8988T (cell line): ENCODE data around the gene CCR7.
"Not testable (repeated sequence)": the region's sequence is repeated elsewhere in the genome, so short reads cannot be mapped to it uniquely, and the experiment has no call there.

Source experiments
- DNase-seq: peaks from one replicate; pipeline ENCODE4 v3.0.0; 2011

CCR7 gene

GRCh38 chr17:40597156-40597555 is 31.9 kb upstream of the CCR7 start:
- no peak for DNase-seq

DNA sequence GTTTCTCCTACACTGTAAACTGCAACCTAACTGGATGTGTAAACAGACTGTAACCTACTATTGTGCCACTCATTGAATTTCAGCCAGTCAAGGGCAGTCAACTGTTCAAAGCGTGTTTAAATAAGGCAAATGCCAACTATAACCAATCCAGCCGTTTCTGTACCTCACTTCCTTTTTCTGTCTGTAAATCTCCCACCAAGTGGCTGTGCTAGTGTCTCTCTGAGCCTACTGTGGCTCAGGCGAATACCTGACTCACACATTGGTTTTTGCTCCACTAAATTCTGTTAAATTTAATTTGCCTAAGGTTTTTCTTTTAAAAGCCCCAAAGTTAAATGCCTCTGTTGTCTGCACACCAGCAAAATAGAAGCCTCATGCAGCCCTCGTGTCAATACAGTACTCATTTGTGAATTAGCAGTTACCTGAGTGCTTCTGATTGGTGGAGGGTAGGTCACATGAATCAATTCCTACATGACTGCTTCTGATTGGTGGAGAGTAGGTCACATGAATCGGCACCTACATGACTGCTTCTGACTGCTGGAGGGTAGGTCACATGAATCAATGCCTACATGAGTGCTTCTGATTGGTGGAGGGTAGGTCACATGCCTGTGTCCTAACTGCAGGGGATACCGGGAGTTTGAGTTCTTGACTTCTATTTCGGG is 31.1 kb upstream of the CCR7 start:
- DNase-seq, result no peak

GRCh38 chr17:40590742-40591141 is 25.5 kb upstream of the CCR7 start:
- no peak for DNase-seq

DNA sequence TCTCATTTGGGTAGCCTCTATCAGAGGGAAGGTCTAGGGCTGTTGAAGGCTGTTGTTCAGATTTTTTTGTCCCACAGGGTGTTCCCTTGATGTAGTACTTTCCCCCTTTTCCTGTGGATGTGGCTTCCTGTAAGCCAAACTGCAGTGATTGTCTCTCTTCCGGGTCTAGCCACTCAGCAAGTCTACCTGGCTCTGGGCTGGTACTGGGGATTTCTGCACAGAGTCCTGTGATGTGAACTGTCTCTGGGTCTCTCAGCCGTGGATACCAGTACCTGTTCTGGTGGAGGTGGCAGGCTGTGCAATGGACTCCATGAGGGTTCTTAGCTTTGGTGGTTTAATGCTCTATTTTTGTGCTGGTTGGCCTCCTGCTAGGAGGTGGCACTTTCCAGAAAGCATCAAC is 23.3 kb upstream of the CCR7 start:
- DNase-seq, result no peak

- DNase-seq, result not testable (repeated sequence)
Measured at GRCh38 chr17:40586264-40586663, 21.0 kb upstream of the CCR7 start.

- DNase-seq, result not testable (repeated sequence)
Measured at GRCh38 chr17:40584950-40585349, 19.7 kb upstream of the CCR7 start.

GRCh38 chr17:40582328-40582901 is 17.1 kb upstream of the CCR7 start:
- no peak for DNase-seq

- DNase-seq, result no peak
Measured at GRCh38 chr17:40580140-40580539, 14.9 kb upstream of the CCR7 start.

- no peak for DNase-seq
Measured at GRCh38 chr17:40579471-40579870, 14.2 kb upstream of the CCR7 start.

- no peak for DNase-seq
Measured at GRCh38 chr17:40577611-40578065, 12.4 kb upstream of the CCR7 start.

DNA sequence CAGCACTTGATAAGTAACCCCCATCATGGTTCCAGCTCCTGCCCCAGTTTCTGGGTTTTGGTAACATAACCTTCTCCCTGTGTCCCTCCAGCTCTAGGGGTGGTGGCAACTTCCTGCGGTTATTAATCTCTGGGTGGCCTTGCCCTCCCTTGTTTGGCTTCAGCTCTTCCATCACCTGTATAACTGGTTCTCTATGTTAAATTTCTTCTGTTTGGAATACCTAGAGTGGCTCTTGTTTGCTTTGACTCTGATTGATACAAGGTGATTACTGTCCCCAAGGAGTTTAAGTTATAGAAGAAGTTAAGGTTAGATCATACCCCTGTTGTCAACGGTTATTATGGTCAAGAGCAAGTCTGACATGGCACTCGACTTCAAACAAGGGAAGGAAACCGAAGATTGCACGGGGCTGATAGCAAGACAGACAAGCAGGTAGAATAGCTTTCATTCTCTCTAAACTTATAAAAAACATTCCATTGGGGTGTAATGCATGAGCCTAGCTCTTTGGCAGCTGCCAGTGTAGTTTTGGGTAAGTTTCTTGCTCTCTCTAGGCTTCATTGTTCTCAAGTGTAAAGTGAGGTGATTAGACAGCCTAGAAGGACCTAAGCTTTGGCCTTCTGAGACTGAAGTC is 11.0 kb upstream of the CCR7 start:
- no peak for DNase-seq

GRCh38 chr17:40574292-40574691 is 9.0 kb upstream of the CCR7 start:
- DNase-seq, result no peak

- DNase-seq, result not testable (repeated sequence)
Measured at GRCh38 chr17:40572245-40572993, 7.1 kb upstream of the CCR7 start.

DNA sequence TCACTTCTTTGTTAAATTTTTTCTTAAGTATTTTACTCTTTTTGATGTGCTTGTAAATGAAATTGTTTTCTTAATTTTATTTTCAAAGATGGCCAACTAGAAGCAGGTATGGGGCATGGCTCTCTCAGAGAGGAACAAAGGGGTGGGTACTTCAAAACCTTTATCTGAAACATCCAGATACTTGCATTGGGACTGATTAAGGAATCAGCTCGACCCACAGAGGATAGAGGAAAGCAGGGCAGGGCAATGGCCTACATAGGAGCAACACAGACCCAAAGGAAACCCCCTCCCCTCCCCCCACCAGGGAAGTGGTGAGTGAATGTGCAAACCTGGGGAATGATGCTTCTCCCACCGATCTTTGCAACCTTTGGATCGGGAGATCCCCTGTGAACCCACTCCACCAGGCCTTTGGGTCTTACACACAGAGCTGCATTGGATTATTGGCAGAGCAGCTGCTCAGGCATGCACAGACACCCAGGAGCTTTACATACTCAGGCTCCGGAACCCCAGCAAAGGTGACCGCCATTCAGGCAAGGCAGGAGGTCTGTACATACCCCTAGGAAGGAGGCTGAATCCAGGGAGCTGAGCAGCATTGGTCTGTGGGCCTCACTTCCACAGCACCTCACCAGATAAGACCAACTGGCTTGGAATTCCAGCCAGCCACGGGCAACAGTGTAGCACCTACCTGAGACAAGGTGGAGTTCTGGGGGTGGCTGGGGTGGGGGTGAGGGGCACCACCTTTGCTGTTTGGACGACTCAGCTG is 3.0 kb upstream of the CCR7 start:
- no peak for DNase-seq

DNA sequence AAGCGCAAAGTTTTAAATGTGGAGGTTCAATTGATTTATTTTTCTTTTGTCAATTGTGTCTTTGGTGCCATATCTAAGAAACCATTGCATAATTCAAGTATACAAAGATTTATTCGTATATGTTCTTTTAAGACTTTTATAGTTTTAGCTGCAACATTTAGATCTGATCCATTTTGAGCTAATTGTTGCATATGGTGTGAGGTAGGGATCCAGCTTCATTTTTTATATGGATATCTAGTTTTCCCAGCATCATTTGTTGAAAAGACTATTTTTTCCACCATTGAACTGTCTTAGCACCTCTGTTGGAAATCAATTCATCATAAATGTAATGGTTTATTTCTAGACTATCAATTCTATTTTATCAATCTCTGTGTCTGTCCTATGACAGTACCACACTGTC is 2.1 kb upstream of the CCR7 start:
- no peak for DNase-seq

GRCh38 chr17:40565769-40566409 is 617 bp upstream of the CCR7 start:
- DNase-seq, result no peak

GRCh38 chr17:40564195-40564882 is 933 bp downstream of the CCR7 start:
- no peak for DNase-seq

GRCh38 chr17:40563220-40564052 is 1.8 kb downstream of the CCR7 start:
- no peak for DNase-seq

- DNase-seq, result no peak
Measured at GRCh38 chr17:40562838-40563219, 2.4 kb downstream of the CCR7 start.

DNA sequence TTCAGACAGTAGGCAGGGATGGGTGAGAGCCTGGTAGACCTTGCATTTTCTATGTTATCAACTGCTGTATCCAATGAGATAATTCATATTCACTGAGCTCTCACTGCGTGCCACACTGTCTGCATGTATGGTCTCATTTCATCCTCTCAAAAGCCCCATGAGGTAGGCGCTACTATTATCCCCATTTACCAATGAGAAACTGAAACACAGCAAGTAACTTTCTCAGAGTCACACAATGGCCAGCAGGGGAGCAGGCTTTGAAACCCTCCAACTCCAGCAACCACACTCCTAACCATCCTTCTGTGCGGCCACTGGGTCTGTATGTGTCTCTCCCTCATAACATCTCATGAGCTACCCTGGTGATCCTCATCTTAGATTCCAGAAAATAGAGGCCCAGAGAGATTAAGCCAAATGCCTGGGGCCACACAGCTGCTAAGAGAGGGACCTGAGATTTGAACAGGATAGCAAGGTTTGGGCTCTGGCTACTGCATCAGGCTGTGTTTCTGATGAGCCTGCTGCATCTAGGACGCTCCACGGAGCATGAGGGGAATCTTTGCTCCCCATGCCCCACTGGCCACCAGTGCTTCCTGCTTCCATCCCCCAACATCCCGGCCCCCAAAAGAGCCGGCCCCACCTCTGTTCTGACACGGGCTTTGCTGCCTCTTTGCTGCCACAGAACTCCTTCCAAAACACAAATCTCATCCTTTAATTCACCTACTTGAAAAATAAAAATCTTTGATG is 3.2 kb downstream of the CCR7 start:
- DNase-seq, result no peak
